Stimulated activated CD8-positive, alpha-beta memory T cell treated with anti-CD3 and anti-CD28 coated beads, Interleukin-4, amount 100 ng/mL, for 4 hours (primary cell): ENCODE data around the gene SNAP25.

ENCODE experiments used
- DNase-seq, 2 donors: peaks; one replicate each; pipeline ENCODE4 v3.0.0-alpha.2; 2020; ENCODE audit warnings: low read depth in 2 of 2, low spot score in 1 of 2

Gene SNAP25

DNA sequence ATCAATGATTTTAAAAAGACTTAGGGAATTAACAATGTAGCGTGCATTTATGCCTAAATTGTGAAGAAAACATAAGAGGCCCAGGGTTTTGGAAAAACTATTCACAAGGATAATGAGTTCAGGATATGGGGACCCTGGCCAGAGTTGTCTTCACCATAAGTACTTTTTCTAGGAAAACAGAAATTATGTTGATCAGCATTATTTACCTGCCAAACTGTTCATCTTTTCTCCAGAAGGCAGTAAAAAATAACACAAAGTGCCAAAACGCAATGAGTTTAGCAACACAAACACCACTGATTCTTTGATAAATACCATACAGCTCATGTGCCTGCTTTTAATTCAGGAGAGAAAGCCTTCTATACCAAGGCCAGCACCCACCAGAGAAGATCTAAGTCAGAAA lies 43.1 kb downstream of the SNAP25 start:
- no peak for DNase-seq

DNA sequence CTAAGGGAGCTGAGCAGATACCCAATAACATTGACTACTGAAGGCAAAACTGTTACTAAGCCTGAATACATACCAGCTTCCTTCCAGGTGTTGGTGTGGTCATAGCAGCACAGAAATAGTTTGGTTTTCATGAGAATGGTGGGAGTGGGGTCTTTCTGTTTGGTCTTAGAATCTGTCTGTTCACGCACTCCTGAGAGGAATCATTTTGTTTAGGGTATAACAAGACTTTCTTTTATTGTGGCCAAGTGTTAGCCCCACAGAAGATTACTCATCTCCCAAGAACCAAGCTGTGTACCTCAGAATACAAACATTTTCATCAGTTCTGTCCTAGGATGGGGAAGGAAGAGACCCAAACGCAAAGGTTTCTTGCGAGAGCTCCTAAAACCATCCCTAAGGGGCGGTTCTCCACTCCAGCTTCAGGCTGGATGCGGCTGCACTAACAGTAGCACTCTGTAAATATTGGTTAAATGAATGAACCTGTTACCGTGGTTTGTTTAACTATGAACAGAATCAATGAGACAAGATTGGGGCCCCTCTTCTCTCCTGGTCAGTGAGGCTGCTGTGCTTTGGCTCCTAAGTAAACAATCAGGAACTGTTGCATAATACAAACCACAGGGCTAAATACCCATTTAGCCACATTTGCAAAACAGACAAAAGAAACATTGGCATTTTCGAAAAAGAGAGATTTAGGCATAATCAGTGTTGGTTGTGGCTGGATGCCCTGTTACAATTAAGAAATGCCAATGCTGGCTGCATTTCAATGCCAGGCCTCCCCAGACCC lies 44.9 kb downstream of the SNAP25 start:
- no peak for DNase-seq

DNA sequence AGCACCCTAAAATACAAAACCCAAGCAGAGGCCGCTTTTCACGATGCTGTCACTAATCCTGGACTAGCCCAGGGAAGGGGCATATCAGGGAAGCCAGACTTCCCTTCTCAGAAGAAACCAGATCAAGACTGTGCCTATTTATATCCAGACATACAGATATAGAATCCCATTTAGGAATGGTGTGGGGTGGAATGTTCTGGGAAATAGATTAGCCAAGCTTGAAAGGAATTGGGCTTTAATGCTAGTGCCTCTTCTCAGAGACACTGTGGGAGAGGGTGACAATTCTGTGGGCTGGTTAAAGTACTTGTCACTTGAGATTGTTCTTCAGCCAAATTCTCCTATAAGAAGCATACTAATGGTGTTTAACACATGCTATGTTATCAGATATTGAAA lies 45.5 kb downstream of the SNAP25 start:
- no peak for DNase-seq

- no peak for DNase-seq
Observed at GRCh38 chr20:10268636-10269035, 50.0 kb downstream of the SNAP25 start.

GRCh38 chr20:10270630-10271029 lies 52.0 kb downstream of the SNAP25 start:
- DNase-seq, result no peak

DNA sequence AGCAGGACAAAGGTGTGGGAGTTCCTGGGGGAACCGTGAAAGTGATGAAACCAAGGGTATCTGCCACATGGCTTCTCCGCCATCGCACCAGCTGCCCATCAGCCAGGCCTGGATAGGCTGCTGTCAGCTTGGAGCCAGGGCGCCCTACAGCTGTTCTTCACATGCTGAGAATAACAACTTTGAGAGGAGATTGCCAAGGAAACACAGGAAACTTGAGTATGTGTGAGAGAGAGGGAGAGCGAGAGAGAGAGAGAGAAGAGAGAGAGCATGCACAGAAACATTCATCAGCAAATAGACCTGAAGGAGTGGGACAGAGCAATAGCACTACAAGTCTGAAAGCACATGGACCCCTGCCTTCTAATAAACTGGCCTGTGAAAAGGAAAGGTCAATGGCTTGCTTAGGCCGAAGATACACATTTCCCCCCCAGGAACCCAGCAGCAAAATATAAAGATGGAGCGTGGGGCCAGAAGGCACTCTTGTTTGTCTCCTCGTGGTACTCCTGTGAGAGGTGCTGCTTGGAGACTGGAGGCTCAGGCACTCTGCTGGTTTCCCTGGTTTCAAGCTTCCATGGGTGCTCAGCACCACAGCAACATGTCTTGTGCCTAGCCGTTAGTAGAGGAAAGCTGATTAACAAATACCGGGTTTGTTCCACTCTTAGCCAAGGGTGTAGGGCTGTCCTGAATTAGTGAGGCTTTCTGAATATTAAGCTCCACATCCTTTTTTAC lies 53.0 kb downstream of the SNAP25 start:
- no peak for DNase-seq

- no peak for DNase-seq
Observed at GRCh38 chr20:10276878-10277580, 58.4 kb downstream of the SNAP25 start.

- no peak for DNase-seq
Observed at GRCh38 chr20:10277616-10278015, 59.0 kb downstream of the SNAP25 start.

- no peak for DNase-seq
Observed at GRCh38 chr20:10278412-10278811, 59.8 kb downstream of the SNAP25 start.

- DNase-seq, result no peak
Observed at GRCh38 chr20:10280018-10280908, 61.6 kb downstream of the SNAP25 start.

- DNase-seq, result no peak
Observed at GRCh38 chr20:10281911-10282310, 63.3 kb downstream of the SNAP25 start.

DNA sequence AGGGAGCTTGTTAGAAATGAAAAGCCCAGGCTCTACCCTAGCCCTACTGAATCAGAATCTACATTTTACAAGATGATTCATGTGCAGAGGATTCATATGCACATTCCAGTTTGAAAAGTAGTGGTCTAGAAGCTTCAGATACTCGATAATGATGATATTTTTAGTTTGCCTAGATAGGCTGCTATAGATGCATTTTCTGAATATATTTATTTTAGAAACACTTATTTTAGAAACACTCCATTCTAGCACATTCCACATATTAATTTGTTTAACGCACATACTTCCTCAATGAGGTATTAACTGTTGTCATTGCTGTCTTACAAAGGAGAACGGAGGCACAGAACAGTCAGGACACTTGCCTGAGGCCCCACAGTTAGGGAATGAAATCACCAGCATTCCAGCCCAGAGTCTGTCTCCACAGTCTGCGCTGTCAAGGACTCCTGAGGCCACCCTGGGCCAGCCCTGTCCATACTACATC lies 64.4 kb downstream of the SNAP25 start:
- no peak for DNase-seq

DNA sequence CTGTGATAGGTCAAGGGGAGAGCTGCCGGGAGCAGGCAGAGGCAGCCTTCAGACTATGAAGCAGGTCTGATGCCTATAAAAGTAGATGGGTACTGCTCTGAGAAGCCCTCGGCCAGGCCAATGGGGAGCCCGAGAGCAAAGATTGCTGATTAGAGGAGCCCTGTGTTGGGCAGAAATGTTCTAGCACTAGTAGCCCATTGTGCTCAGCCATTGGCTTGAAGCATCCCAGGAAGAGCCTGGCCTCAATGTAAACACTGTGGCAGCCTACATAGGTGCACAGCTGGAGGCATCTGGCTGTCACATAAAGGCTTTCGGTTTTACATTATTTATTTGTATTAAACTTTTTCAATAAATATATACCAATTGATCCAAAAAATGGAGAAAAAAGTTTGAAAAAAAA lies 67.7 kb downstream of the SNAP25 start:
- no peak for DNase-seq

GRCh38 chr20:10288421-10288820 lies 69.8 kb downstream of the SNAP25 start:
- DNase-seq, result no peak

DNA sequence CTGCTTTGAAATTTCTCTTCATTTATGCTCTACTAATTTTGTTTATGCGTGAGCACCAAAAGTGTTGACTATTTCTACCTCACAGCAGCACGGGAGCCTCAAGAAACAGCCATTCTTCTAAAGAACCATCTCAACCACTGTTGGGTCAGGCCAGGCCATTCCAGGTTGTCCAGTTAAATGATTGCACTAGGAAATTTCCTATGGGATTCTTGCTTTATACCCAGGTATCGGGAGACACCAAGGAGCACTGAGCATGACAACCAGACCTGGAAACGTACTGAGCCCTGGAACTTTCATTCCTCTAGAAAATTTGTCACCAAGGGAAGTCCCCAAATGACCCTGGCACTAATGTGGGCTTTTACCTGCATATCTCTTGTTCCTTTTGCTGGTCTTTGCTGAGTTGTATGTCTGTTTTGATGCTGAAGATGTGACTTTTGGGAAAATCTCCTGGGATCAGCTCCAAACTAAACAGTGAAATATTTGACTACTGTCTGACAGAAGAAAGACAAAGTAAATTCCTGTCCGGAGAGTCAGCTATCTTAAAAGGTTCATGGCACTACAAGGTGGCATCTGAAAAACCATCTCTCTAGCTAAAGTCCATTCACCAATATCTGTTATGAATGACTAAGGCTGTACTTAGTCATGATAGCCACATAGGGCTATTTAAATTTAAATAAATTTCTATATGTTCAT lies 70.5 kb downstream of the SNAP25 start:
- DNase-seq, result no peak

GRCh38 chr20:10291568-10292248 lies 73.1 kb downstream of the SNAP25 start:
- DNase-seq, result no peak

- DNase-seq, result no peak
Observed at GRCh38 chr20:10297223-10297622, 78.6 kb downstream of the SNAP25 start.

DNA sequence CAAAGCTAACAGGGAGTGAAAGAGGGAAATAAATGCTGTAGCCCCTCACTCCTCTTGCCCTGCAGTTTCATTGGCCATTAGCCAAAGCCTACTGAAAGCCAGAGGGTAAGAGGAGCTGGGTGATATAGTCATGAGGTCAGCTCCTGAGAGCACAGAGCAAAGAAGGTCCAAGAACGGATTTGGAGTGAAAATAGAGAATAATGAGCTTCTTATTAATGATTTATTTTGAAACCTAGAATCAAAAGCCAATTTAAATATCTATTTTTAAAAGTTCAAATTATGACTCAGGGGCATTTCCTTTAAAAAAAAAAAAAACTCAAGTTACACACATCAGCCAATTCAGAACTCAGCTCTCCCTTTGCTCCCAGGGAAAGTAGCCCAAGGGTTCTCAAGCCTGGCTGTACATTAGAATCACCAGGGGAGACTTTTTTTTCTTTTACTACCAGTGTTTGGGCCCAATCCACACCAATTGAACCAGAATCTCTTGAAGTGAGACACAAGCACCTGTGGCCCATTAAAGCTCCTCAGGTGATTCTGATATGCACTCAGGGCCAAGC lies 79.1 kb downstream of the SNAP25 start:
- no peak for DNase-seq
